ENCODE results near the gene CTRB2.

DNA sequence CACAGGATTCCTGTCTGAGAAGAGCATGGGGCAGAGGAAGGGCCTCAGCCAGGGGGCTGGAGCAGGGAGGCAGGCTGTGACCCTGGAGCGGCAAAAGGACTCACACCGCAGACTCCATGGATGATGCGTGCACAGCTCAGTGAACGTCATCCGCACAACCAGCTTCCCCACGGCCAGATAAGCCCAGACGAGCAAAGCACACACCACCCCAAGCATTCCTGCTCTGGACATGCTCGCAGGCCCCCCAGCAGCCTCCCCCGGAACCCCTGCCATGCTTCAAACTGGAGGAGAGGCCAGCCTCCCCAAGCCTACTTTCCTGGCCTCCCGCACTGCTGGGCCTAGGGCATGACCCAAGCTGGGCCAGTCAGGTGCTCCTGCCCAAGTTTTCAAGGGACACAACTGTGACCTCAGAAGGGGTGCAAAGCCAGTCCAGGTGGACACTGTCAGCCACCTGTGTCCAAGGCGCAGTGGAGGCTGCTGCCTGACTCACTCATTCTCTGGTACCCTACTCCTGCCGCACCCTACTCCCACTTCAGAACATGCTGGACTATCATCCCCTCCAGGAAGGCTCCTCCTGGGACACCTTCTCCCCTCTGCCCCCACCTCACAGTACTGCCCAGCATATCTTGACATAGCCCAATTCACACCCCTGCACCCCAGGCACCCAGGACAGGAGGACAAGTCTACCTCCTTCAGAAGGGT lies 39.7 kb upstream of the CTRB2 start:
- TF ChIP-seq, protein P1, sequence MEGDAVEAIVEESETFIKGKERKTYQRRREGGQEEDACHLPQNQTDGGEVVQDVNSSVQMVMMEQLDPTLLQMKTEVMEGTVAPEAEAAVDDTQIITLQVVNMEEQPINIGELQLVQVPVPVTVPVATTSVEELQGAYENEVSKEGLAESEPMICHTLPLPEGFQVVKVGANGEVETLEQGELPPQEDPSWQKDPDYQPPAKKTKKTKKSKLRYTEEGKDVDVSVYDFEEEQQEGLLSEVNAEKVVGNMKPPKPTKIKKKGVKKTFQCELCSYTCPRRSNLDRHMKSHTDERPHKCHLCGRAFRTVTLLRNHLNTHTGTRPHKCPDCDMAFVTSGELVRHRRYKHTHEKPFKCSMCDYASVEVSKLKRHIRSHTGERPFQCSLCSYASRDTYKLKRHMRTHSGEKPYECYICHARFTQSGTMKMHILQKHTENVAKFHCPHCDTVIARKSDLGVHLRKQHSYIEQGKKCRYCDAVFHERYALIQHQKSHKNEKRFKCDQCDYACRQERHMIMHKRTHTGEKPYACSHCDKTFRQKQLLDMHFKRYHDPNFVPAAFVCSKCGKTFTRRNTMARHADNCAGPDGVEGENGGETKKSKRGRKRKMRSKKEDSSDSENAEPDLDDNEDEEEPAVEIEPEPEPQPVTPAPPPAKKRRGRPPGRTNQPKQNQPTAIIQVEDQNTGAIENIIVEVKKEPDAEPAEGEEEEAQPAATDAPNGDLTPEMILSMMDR (conservative IDR thresholded peaks at IDR 0.05 in 1 of 2, IDR thresholded peaks at IDR 0.05 in 1 of 2; ENCODE audit: extremely low read depth in 1 of 2, insufficient read depth in 1 of 2, low read depth in 1 of 2, low read length in 2 of 2) = no peak
- no peak for TF ChIP-seq EZH2 (IDR thresholded peaks at IDR 0.05; ENCODE audit: borderline replicate concordance, low read length)
